Neutrophil (primary cell): ENCODE measurements around the gene CGNL1.

Source experiments
- H3K27ac ChIP-seq: fragments of 200-600 bp; sonication (generic); 2 replicates; pipeline ENCODE4 v1.5.1; 2016; ENCODE audit warnings: mild to moderate bottlenecking, moderate library complexity
- H3K27me3 ChIP-seq: fragments of 200-600 bp; sonication (generic); 2 replicates; pipeline ENCODE4 v1.6.0; 2016; ENCODE audit warnings: mild to moderate bottlenecking
- H3K36me3 ChIP-seq: fragments of 200-600 bp; sonication (generic); 2 replicates; pipeline ENCODE4 v1.5.1; 2017
- H3K4me1 ChIP-seq, 2 experiments: fragments of 200-600 bp in 1 of 2; sonication (generic) in 1 of 2; 1 replicate in 1 of 2; 2 replicates in 1 of 2; pipeline versions ENCODE4 v1.5.1 to v1.6.1; 2013 to 2016; ENCODE audit warnings: low read depth in 1 of 2, low read length in 1 of 2, mild to moderate bottlenecking in 1 of 2, moderate library complexity in 1 of 2; ENCODE audit not compliant: control insufficient read depth in 1 of 2, insufficient read depth in 1 of 2
- H3K4me3 ChIP-seq, 2 experiments: fragments of 200-600 bp in 1 of 2; sonication (generic) in 1 of 2; 1 replicate in 1 of 2; 2 replicates in 1 of 2; pipeline ENCODE4 v1.5.1; 2013 to 2016; ENCODE audit warnings: low read depth in 1 of 2, low read length in 1 of 2, mild to moderate bottlenecking in 1 of 2, moderate library complexity in 1 of 2
- H3K9me3 ChIP-seq: fragments of 200-600 bp; sonication (generic); 2 replicates; pipeline ENCODE4 v1.5.1; 2016
- TF ChIP-seq, protein P1 (sequence below): fragments of 200-600 bp; sonication (generic); IDR thresholded peaks from 2 replicates; pipeline ENCODE4 v1.5.1; 2016; ENCODE audit warnings: antibody characterized with exemption

Gene CGNL1

GRCh38 chr15:57462381-57462780 lies 86.1 kb downstream of the CGNL1 start:
- Histone ChIP-seq H3K4me1 (no peaks in the 10 kb centered on the region), H3K27me3 (no peaks in the 10 kb centered on the region), H3K4me3 (no peak overlapping the region), H3K27ac (no peak overlapping the region), H3K9me3 (no peaks in the 10 kb centered on the region), H3K36me3 (no peaks in the 10 kb centered on the region)
- TF ChIP-seq, protein P1, sequence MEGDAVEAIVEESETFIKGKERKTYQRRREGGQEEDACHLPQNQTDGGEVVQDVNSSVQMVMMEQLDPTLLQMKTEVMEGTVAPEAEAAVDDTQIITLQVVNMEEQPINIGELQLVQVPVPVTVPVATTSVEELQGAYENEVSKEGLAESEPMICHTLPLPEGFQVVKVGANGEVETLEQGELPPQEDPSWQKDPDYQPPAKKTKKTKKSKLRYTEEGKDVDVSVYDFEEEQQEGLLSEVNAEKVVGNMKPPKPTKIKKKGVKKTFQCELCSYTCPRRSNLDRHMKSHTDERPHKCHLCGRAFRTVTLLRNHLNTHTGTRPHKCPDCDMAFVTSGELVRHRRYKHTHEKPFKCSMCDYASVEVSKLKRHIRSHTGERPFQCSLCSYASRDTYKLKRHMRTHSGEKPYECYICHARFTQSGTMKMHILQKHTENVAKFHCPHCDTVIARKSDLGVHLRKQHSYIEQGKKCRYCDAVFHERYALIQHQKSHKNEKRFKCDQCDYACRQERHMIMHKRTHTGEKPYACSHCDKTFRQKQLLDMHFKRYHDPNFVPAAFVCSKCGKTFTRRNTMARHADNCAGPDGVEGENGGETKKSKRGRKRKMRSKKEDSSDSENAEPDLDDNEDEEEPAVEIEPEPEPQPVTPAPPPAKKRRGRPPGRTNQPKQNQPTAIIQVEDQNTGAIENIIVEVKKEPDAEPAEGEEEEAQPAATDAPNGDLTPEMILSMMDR, result no peak

- Histone ChIP-seq H3K4me1 (no peaks in the 10 kb centered on the region), H3K36me3 (no peaks in the 10 kb centered on the region), H3K9me3 (no peaks in the 10 kb centered on the region), H3K27me3 (no peaks in the 10 kb centered on the region), H3K4me3 (no peak overlapping the region), H3K27ac (no peak overlapping the region)
- TF ChIP-seq, protein P1, result no peak
These were observed 87.1 kb downstream of the CGNL1 start for GRCh38 chr15:57463360-57463759.

GRCh38 chr15:57464480-57464879 lies 88.2 kb downstream of the CGNL1 start:
- H3K27ac ChIP-seq, result no peak overlapping the region
- no peaks in the 10 kb centered on the region for H3K4me1 ChIP-seq
- no peaks in the 10 kb centered on the region for H3K36me3 ChIP-seq
- TF ChIP-seq, protein P1, result no peak
- H3K4me3 ChIP-seq, result no peak overlapping the region
- no peaks in the 10 kb centered on the region for H3K9me3 ChIP-seq
- H3K27me3 ChIP-seq, result peaks cover 3% of the 10 kb centered on the region

DNA sequence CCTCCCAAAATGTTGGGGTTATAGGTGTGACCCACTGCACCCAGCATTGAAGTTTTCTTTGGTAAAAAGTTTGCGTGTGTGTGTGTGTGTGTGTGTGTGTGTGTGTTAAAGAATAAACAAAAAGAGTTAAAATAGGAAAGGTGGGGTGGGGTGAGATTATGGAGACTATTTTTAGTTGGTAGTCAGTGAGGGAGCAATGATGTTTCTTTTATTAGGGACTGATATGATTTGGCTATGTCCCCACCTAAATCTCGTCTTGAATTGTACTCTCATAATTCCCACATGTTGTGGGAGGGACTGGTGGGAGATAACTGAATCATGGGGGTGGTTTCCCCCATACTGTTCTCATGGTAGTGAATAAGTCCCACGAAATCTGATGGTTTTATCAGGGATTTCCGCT lies 92.2 kb downstream of the CGNL1 start:
- Histone ChIP-seq H3K36me3 (no peaks in the 10 kb centered on the region), H3K27me3 (peaks cover 15% of the 10 kb centered on the region)

GRCh38 chr15:57470543-57470942 lies 94.2 kb downstream of the CGNL1 start:
- Histone ChIP-seq H3K9me3 (no peaks in the 10 kb centered on the region), H3K4me1 (no peaks in the 10 kb centered on the region), H3K27me3 (peaks cover 15% of the 10 kb centered on the region), H3K4me3 (no peak overlapping the region), H3K36me3 (no peaks in the 10 kb centered on the region), H3K27ac (no peak overlapping the region)
- TF ChIP-seq, protein P1, result no peak

More for the DNA sequence above, 92.2 kb downstream of the CGNL1 start:
- no peaks in the 10 kb centered on the region for H3K4me1 ChIP-seq
- no peak overlapping the region for H3K4me3 ChIP-seq
- TF ChIP-seq, protein P1, result no peak
- no peak overlapping the region for H3K27ac ChIP-seq
- no peaks in the 10 kb centered on the region for H3K9me3 ChIP-seq

- no peaks in the 10 kb centered on the region for H3K4me1 ChIP-seq
- no peak overlapping the region for H3K27ac ChIP-seq
- TF ChIP-seq, protein P1, result no peak
- H3K9me3 ChIP-seq, result no peaks in the 10 kb centered on the region
- H3K27me3 ChIP-seq, result peaks cover 15% of the 10 kb centered on the region
- no peak overlapping the region for H3K4me3 ChIP-seq
- H3K36me3 ChIP-seq, result no peaks in the 10 kb centered on the region
These were observed 96.6 kb downstream of the CGNL1 start for GRCh38 chr15:57472861-57473260.
